NCI-H1105 treated with DMSO at 0.1 percent for 48 hours (cell line): ENCODE data around the gene UXT.

Source experiments
- DNase-seq: peaks from one replicate; lab custom pipeline; 2025; lab: John Stamatoyannopoulos, UW

Gene UXT

DNA sequence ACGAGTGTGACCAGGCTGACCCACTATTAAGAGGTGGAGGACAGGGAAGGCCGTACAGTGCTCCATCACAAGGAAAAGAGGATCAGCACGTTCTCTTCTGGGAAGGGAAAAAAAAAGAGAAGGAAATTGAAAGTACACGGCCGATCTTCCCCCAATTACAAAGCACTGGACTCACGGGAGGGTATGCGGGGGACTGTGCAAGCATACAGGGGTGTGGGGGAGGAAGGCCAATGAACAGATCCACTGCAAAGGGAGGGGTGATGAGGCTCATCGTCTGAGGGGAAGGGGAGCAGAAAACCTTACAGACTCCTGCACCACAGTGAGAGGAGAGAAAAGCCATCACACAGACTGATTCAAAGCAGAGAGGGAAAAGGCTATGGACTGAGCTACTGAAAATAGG, 9.7 kb downstream of the UXT start:
- no peak for DNase-seq

DNA sequence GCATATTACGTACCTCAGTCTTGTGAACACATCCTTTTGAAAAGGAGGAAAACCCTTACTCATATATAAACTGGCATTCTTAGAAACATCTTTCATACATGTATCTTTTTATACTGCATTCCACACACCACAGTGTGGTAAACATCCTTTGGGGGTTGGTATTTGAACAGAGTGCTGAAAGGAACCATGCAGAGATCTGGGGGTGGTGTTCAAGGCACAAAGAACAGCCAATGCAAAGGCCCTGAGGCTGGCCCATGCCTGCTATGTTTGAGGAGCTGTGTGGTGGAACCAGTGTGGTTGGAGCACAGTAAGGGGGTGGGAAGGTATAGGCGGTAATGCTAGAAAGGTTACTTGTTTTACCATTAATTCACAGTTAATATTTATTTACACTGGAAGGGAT, 10.6 kb downstream of the UXT start:
- DNase-seq, result no peak

- no peak for DNase-seq
Observed at GRCh38 chrX:47646636-47647035, 12.3 kb downstream of the UXT start.

DNA sequence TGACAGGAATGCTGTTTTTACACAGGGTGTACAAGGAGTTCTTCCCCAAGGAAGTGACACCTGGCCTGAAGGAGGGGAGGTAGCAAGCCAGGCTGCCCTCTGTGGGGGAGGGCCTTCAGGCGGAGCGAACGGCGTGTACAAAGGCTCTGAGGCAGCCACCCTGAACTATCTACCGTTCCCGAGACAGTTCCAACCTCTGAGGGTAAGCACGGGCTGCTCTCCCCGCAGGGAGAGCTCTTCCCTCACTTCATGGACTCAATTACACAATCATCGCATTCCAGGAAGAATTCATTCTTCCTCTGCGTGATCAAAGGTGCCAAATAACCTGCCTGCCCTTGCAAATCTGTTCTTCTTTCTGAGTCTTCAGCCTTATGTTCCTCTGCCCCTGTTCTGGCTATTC, 13.4 kb downstream of the UXT start:
- no peak for DNase-seq

- DNase-seq, result no peak
Observed at GRCh38 chrX:47644557-47645091, 14.4 kb downstream of the UXT start.

GRCh38 chrX:47643926-47644325, 15.1 kb downstream of the UXT start:
- no peak for DNase-seq

- no peak for DNase-seq
Observed at GRCh38 chrX:47638816-47639215, 20.2 kb downstream of the UXT start.

- DNase-seq, result no peak
Observed at GRCh38 chrX:47637546-47638195, 21.3 kb downstream of the UXT start.

- DNase-seq, result no peak
Observed at GRCh38 chrX:47634871-47635575, 24.0 kb downstream of the UXT start.

DNA sequence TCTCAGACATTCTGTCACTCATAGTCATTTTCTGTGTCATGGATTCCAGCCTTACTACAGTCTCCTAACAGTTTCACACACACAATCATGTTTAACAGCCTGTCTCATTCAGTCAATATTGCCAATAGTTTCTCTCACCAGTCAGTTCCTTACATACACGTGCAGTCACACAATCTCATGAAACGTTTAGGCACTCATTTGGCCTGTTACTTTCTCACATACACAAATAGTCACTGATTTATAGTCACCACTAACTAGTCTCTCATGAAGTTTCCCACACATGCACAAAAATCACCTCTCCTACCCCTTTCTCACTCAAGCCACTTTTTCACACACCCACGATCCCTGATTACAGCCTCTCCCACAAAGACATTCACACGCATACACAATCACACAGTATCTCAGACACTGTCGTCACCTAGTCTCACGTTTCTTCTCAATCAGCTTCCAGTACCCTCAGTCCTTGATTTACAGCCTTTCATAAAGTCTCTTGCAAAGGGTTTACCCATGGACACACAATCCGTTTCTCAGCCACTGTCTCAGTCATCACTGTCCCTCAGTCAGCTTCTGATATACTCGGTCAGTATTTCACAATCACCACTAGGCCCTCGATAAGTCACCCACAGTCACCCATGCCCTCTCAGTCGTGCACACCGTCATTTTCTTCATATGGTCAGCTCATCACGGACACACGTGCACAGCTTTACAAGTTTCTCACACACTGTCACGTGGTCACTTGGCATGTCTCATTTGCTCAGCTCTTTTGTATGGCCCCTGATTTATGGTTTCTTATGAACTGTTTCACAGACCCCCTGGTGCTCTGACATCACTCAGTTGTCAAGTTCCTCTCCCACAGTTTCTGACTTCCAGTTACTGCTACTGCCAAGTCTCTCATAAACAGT, 25.0 kb downstream of the UXT start:
- no peak for DNase-seq

DNA sequence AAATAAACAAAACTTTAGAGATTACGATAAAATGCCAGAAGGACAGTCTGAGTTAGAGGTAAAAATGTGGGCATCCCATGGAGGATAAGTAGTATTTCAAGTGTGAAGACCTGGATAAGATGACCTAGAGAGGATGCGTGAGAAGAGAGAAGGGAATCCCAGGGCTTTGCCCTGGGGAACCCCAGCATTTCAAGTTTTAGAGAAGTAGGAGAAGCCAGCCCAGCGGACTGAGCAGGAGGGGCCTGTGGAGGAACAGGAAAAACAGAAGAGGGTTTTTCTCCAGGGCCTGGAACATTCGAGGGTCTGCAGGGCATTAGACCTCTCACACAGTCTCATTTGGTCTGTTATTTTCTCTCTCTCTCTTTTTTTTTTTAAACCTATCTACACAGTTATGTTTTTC, 26.3 kb downstream of the UXT start:
- DNase-seq, result no peak

GRCh38 chrX:47631676-47632075, 27.3 kb downstream of the UXT start:
- DNase-seq, result no peak

- no peak for DNase-seq
Observed at GRCh38 chrX:47629419-47630200, 29.4 kb downstream of the UXT start, which contains the start of gene CFP. Gene CFP, minus strand, starts transcription at chrX:47629930. Its CDS starts 86 bp downstream, at chrX:47629844.

DNA sequence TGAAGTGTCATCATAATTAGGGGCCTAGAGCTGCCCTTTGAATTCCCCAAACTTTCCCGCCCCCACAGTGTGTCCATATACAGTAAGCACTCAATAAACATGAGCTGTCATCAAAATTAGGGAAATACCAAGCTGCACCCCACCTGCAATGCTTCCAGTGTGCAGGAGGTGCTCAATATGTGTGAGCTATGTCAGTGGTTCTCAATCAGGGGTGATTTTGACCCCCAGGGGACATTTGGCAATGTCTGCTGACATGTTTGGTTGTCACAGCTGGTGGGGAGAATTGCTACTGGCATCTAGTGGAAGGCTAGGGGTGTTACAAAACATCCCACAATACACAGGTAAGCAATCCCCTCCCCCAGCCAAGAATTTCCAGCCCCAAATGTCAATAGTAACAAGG, 30.0 kb downstream of the UXT start:
- no peak for DNase-seq

DNA sequence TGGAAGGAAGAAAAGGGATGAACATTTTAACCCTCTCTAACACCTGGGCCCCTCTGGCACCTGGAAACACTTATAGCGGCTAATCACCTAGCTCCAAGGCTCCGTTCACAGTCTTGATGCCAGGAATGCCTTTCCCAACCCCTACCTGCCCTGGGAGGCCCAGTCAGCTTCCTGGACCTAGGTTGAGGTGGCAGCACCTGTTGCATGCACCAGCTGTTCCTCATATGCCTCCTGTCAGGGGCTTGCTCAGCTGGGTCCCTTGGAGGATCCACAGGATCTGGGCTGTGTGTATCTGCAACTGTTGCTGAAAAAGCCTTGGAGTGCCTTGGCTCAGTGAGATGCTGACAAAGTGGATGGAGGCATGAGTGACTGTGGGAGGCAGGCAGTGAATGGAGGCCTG, 33.6 kb downstream of the UXT start:
- DNase-seq, result no peak

DNA sequence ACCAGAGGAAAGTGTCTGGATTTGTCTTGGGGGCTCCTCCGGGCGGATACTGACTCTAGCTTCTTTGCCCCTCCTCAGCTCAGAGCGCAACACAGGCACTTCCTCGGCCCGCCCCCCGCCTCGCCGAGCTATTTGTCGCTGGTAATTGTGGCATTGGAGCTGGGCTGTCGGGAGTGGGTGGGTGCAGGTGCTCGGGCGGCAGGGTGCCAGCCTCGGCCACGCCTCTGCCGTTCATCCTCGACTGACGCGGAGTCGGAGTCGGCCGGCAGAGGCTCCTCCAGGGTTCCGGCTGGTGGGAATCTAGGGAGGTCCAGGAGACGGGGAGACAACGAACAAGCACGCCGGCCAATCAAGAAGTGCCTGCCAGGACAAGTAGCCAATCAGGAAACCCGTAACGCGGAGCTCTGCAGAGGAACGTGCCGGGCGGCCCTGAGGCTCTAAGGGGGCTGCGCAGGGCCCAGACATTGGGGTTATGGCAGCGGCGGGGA, 35.4 kb downstream of the UXT start:
- DNase-seq, result peak; percentile 82

- DNase-seq, result no peak
Observed at GRCh38 chrX:47621851-47622250, 37.1 kb downstream of the UXT start.

- no peak for DNase-seq
Observed at GRCh38 chrX:47620303-47620685, 38.7 kb downstream of the UXT start.

- DNase-seq, result peak; percentile 71
Observed at GRCh38 chrX:47619486-47620302, 39.3 kb downstream of the UXT start, which contains the start of gene SYN1. Gene SYN1, minus strand, starts transcription at chrX:47619857. Its CDS starts 129 bp downstream, at chrX:47619728.

DNA sequence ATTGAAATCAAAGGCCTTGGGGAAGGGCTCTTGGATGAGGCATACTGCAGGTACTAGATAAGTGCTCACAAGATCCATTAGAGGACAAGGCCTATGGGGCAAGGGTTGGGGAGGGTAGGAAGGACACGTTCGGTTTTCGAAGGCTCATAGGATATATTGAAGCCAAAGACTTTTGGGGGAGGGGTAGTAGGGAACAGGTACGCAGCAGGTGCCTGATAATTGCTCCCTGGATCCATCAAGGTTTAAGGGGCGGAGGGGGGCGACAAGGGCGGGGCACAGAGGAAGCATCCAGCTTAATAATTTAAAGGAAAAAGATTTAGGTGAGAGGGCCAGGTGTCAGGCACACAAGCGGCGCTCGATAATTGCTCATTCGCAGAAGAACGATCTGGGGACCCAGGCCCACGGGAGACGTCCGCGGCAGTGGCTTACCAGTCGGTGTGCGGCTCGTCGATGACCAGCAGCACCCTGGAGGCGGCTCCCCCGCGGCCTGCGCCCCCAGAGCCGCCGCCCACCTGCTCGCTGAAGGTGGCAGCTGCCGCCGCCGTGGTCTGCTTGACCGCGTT, 40.0 kb downstream of the UXT start:
- DNase-seq, result no peak
